ENCODE measurements around the gene PCCA. TPM values are rescaled to one million over a fixed set of nuclear protein-coding genes. Genes with fewer than 3 reads are reported as not detected.

PCCA gene
- total and polyA plus RNA-seq, 2 donors (not counting 1 experiment from before 2014, with no cell fraction given) = 4.8 to 17.4 TPM

DNA sequence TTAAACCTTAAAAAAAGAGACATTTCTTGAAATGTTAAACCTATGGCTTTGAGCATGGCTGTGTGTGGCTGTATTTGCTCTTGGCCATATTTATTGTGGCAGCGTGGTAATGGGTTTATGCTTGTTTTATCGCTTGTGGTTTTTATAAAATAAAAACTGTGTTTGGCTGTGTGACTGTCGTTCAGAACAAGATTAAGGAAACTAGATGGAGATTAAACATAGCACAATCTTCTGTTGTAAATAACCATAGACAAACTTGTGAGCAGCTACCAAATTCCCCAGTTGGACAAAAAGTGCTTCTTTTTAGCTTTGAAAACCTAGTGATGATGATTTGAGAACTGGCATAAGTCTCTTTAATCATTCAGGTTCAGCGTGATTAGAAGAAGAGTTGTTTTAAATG lies 308.7 kb downstream of the PCCA start:
- Histone ChIP-seq H3K4me3 (ENCODE audit: control extremely low read depth in 1 of 5, extremely low read depth in 1 of 5, insufficient read depth in 1 of 5, low read depth in 2 of 5, low read length in 4 of 5) (no peak overlapping the region), H3K36me3 (replicated peaks in 1 of 2; ENCODE audit: control extremely low read depth in 1 of 2, control insufficient read depth in 1 of 2, extremely low read depth in 1 of 2, insufficient read depth in 2 of 2, low read length in 1 of 2) (no peaks in the 10 kb centered on the region), H3K27ac (ENCODE audit: low read length in 2 of 2) (no peak overlapping the region), H3K9ac (ENCODE audit: low read length) (no peak overlapping the region), H4K20me1 (ENCODE audit: control insufficient read depth, insufficient read depth, low read length, poor library complexity, severe bottlenecking) (no peaks in the 10 kb centered on the region), H3K79me2 (ENCODE audit: control insufficient read depth, insufficient read depth, low read length) (no peaks in the 10 kb centered on the region), H3K4me1 (ENCODE audit: control insufficient read depth in 2 of 2, insufficient read depth in 2 of 2, low read length in 2 of 2) (no peaks in the 10 kb centered on the region), H2AFZ (ENCODE audit: insufficient read depth, low read depth, low read length, poor library complexity, severe bottlenecking) (no peak overlapping the region), H3K4me2 (replicated peaks; ENCODE audit: low read depth, low read length, poor library complexity, severe bottlenecking) (no peak overlapping the region), H3K27me3 (replicated peaks in 1 of 4; ENCODE audit: control extremely low read depth in 1 of 4, control insufficient read depth in 3 of 4, insufficient read depth in 4 of 4, low read length in 3 of 4) (no peaks in the 10 kb centered on the region), H3K9me3 (ENCODE audit: control extremely low read depth in 1 of 3, control insufficient read depth in 2 of 3, insufficient read depth in 1 of 3, low read length in 2 of 3) (peaks cover 0 to 2% (median 0%) of the 10 kb centered on the region in 3 donors)
- WGBS (ENCODE audit: insufficient coverage) = 100% methylated on average over 2 of the region's 4 CpGs
- H3K4me1 Mint-ChIP-seq = no peaks in the 10 kb centered on the region
- no peaks in the 10 kb centered on the region for H3K27me3 Mint-ChIP-seq
- TF ChIP-seq, protein P1, sequence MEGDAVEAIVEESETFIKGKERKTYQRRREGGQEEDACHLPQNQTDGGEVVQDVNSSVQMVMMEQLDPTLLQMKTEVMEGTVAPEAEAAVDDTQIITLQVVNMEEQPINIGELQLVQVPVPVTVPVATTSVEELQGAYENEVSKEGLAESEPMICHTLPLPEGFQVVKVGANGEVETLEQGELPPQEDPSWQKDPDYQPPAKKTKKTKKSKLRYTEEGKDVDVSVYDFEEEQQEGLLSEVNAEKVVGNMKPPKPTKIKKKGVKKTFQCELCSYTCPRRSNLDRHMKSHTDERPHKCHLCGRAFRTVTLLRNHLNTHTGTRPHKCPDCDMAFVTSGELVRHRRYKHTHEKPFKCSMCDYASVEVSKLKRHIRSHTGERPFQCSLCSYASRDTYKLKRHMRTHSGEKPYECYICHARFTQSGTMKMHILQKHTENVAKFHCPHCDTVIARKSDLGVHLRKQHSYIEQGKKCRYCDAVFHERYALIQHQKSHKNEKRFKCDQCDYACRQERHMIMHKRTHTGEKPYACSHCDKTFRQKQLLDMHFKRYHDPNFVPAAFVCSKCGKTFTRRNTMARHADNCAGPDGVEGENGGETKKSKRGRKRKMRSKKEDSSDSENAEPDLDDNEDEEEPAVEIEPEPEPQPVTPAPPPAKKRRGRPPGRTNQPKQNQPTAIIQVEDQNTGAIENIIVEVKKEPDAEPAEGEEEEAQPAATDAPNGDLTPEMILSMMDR (IDR thresholded peaks at IDR 0.05) = no peak
- TF ChIP-seq EZH2 (IDR thresholded peaks at IDR 0.05; ENCODE audit: borderline replicate concordance, insufficient read depth, low read depth, low read length, poor library complexity, severe bottlenecking) = no peak
- CTCF ChIA-PET = no interaction called here
- H3K9me3 Mint-ChIP-seq (ENCODE audit: insufficient read depth) = peaks cover 4% of the 10 kb centered on the region
- ATAC-seq (ENCODE audit: low read depth) (no peak), DNase-seq (no peak)
- H3K4me3 Mint-ChIP-seq = no peak overlapping the region
- intact Hi-C loops (cut with micrococcal nuclease) = no loop called here
- POLR2A ChIA-PET = no interaction called here
- H3K27ac Mint-ChIP-seq = no peak overlapping the region

DNA sequence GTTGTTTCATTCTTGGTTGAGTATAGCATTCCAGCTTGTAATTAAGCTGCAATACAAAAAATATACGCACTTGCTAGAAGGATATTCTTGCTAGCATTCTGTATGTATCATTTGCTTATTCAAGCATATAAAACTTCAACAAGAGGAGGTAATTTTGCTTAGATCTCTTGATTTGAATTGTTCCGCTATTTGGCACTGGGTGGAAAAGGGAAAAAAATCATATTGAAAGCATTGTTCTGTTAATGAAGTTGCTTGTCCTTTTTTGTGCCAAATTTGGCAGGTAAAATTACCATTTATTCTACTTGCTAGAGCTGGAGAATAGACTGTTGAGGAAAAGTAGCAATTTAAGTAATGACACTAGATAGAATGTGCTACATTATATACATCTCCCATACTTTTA lies 309.5 kb downstream of the PCCA start:
- ChIA-PET CTCF (no interaction called here), POLR2A (no interaction called here)
- Mint-ChIP-seq H3K9me3 (ENCODE audit: insufficient read depth) (peaks cover 8% of the 10 kb centered on the region), H3K27me3 (no peaks in the 10 kb centered on the region), H3K27ac (no peak overlapping the region), H3K4me3 (no peak overlapping the region), H3K4me1 (no peaks in the 10 kb centered on the region)
- no peak overlapping the region for H3K4me3 ChIP-seq (ENCODE audit: control extremely low read depth in 1 of 5, extremely low read depth in 1 of 5, insufficient read depth in 1 of 5, low read depth in 2 of 5, low read length in 4 of 5)
- intact Hi-C loops (cut with micrococcal nuclease) = no loop called here
- H3K4me2 ChIP-seq (replicated peaks; ENCODE audit: low read depth, low read length, poor library complexity, severe bottlenecking) = no peak overlapping the region
- H2AFZ ChIP-seq (ENCODE audit: insufficient read depth, low read depth, low read length, poor library complexity, severe bottlenecking) = no peak overlapping the region
- H3K27me3 ChIP-seq (replicated peaks in 1 of 4; ENCODE audit: control extremely low read depth in 1 of 4, control insufficient read depth in 3 of 4, insufficient read depth in 4 of 4, low read length in 3 of 4) = no peaks in the 10 kb centered on the region
- H3K79me2 ChIP-seq (ENCODE audit: control insufficient read depth, insufficient read depth, low read length) = no peaks in the 10 kb centered on the region
- H3K9ac ChIP-seq (ENCODE audit: low read length) = no peak overlapping the region
- no peaks in the 10 kb centered on the region for H4K20me1 ChIP-seq (ENCODE audit: control insufficient read depth, insufficient read depth, low read length, poor library complexity, severe bottlenecking)
- WGBS (ENCODE audit: insufficient coverage) = no CpG with 5 or more reads among the region's 2 CpGs
- H3K9me3 ChIP-seq (ENCODE audit: control extremely low read depth in 1 of 3, control insufficient read depth in 2 of 3, insufficient read depth in 1 of 3, low read length in 2 of 3) = peaks cover 0 to 5% (median 5%) of the 10 kb centered on the region in 3 donors
- no peak overlapping the region for H3K27ac ChIP-seq (ENCODE audit: low read length in 2 of 2)
- no peak for ATAC-seq (ENCODE audit: low read depth)
- H3K4me1 ChIP-seq (ENCODE audit: control insufficient read depth in 2 of 2, insufficient read depth in 2 of 2, low read length in 2 of 2) = no peaks in the 10 kb centered on the region
- no peak for DNase-seq
- TF ChIP-seq, protein P1 (IDR thresholded peaks at IDR 0.05) = no peak
- TF ChIP-seq EZH2 (IDR thresholded peaks at IDR 0.05; ENCODE audit: borderline replicate concordance, insufficient read depth, low read depth, low read length, poor library complexity, severe bottlenecking) = no peak
- no peaks in the 10 kb centered on the region for H3K36me3 ChIP-seq (replicated peaks in 1 of 2; ENCODE audit: control extremely low read depth in 1 of 2, control insufficient read depth in 1 of 2, extremely low read depth in 1 of 2, insufficient read depth in 2 of 2, low read length in 1 of 2)
